IMR-90 (cell line): Measurements from ENCODE around the gene BBS1. TPM values are rescaled to one million over a fixed set of nuclear protein-coding genes. Genes with fewer than 3 reads are reported as not detected.

Experiments
- ATAC-seq: fragments of 200-7000 bp; cut with Tn5 transposase; 2 replicates; pipeline ENCODE4 v1.9.1; 2020; ENCODE audit warnings: low read depth, mild to moderate bottlenecking, moderate library complexity
- BruUV-seq: library from RNA; stranded (reverse); fragments of 400-500 nt; replicated peaks from 2 replicates; lab custom pipeline; 2021; lab: Mats Ljungman, UMichigan
- CTCF ChIA-PET: fragments of 300-600 bp; formaldehyde crosslinking; extraction: SDS; loops from one replicate; lab custom pipeline; 2021; ENCODE audit warnings: antibody characterized with exemption; lab: Yijun Ruan, JAX
- POLR2A ChIA-PET: fragments of 300-600 bp; sonication (Branson Sonifier 250); formaldehyde crosslinking; loops from one replicate; lab custom pipeline; 2022; ENCODE audit warnings: antibody characterized with exemption; ENCODE audit not compliant: unreplicated experiment; lab: Charles Lee
- DNase-seq: peaks from one replicate; pipeline ENCODE4 v3.0.0; 2013
- H2AFZ ChIP-seq: replicated peaks from 2 replicates; pipeline ENCODE3; 2013; ENCODE audit warnings: low read length, mild to moderate bottlenecking; ENCODE audit not compliant: poor library complexity
- H2AK5ac ChIP-seq: 2 replicates; pipeline ENCODE4 v1.6.1; 2013; ENCODE audit warnings: low read depth, low read length, inconsistent platforms
- H2AK9ac ChIP-seq: replicated peaks from 2 replicates; pipeline ENCODE3; 2013; ENCODE audit warnings: mild to moderate bottlenecking, low read depth, low read length, moderate library complexity; ENCODE audit not compliant: poor library complexity
- H2BK120ac ChIP-seq: 2 replicates; pipeline ENCODE4 v1.6.1; 2013; ENCODE audit warnings: low read depth, low read length, inconsistent platforms
- H2BK15ac ChIP-seq: 3 replicates; pipeline ENCODE4 v1.6.1; 2013; ENCODE audit warnings: low read depth, low read length, inconsistent platforms
- H2BK20ac ChIP-seq: 2 replicates; pipeline ENCODE4 v1.6.1; 2013; ENCODE audit warnings: low read depth, mild to moderate bottlenecking, inconsistent platforms, low read length, moderate library complexity
- H2BK5ac ChIP-seq: 2 replicates; pipeline ENCODE4 v1.6.1; 2013; ENCODE audit warnings: mild to moderate bottlenecking, low read depth, low read length, inconsistent platforms; ENCODE audit not compliant: poor library complexity, severe bottlenecking
- H3K14ac ChIP-seq: replicated peaks from 2 replicates; pipeline ENCODE4 v1.6.1; 2013; ENCODE audit warnings: low read depth, low read length, inconsistent platforms
- H3K18ac ChIP-seq: 2 replicates; pipeline ENCODE4 v1.6.1; 2013; ENCODE audit warnings: low read depth, low read length, control low read depth
- H3K23ac ChIP-seq: 2 replicates; pipeline ENCODE4 v1.6.1; 2013; ENCODE audit warnings: low read depth, low read length, inconsistent platforms
- H3K27ac ChIP-seq: 2 replicates; pipeline ENCODE4 v1.5.1; 2013; ENCODE audit warnings: mild to moderate bottlenecking, control low read depth, low read length; ENCODE audit not compliant: insufficient read depth
- H3K27me3 ChIP-seq: 2 replicates; pipeline ENCODE4 v1.6.1; 2013; ENCODE audit warnings: low read length; ENCODE audit not compliant: control insufficient read depth, insufficient read depth
- H3K36me3 ChIP-seq: 2 replicates; pipeline ENCODE4 v1.6.1; 2013; ENCODE audit warnings: low read length, mixed read lengths; ENCODE audit not compliant: control insufficient read depth, insufficient read depth
- H3K4ac ChIP-seq: 2 replicates; pipeline ENCODE4 v1.6.1; 2013; ENCODE audit warnings: low read depth, low read length, inconsistent platforms
- H3K4me1 ChIP-seq: 2 replicates; pipeline ENCODE4 v1.6.1; 2013; ENCODE audit warnings: low read length, mixed read lengths; ENCODE audit not compliant: control insufficient read depth, insufficient read depth
- H3K4me2 ChIP-seq: 2 replicates; pipeline ENCODE4 v1.6.1; 2013; ENCODE audit warnings: low read depth, mild to moderate bottlenecking, control low read depth, low read length, moderate library complexity
- H3K4me3 ChIP-seq: 2 replicates; pipeline ENCODE4 v1.5.1; 2013; ENCODE audit warnings: low read depth, mild to moderate bottlenecking, control low read depth, low read length, moderate library complexity; ENCODE audit not compliant: insufficient read depth
- H3K56ac ChIP-seq: 2 replicates; pipeline ENCODE4 v1.6.1; 2013; ENCODE audit warnings: low read length, inconsistent platforms; ENCODE audit not compliant: insufficient read depth; ENCODE audit errors: extremely low read depth
- H3K79me1 ChIP-seq, 2 experiments: 2 replicates each; pipeline ENCODE4 v1.6.1; 2013; ENCODE audit warnings: low read length in 2 of 2, inconsistent platforms in 1 of 2, low read depth in 1 of 2
- H3K9ac ChIP-seq: 2 replicates; pipeline ENCODE4 v1.6.1; 2013; ENCODE audit warnings: low read depth, low read length, control low read depth
- H3K9me1 ChIP-seq: 2 replicates; pipeline ENCODE4 v1.6.1; 2013; ENCODE audit warnings: low read length, inconsistent platforms; ENCODE audit not compliant: insufficient read depth
- H3K9me3 ChIP-seq: 2 replicates; pipeline ENCODE4 v1.6.1; 2013; ENCODE audit warnings: low read length; ENCODE audit not compliant: control insufficient read depth, insufficient read depth
- H4K20me1 ChIP-seq: 2 replicates; pipeline ENCODE4 v1.6.1; 2013; ENCODE audit warnings: low read length, inconsistent platforms; ENCODE audit not compliant: insufficient read depth
- H4K5ac ChIP-seq: 2 replicates; pipeline ENCODE4 v1.6.1; 2013; ENCODE audit warnings: mild to moderate bottlenecking, low read depth, low read length, control low read depth
- H4K8ac ChIP-seq, 2 experiments: 2 replicates each; pipeline ENCODE4 v1.6.1; 2013; ENCODE audit warnings: low read depth in 2 of 2, low read length in 2 of 2, control low read depth in 1 of 2, inconsistent platforms in 1 of 2
- H4K91ac ChIP-seq: 2 replicates; pipeline ENCODE4 v1.6.1; 2013; ENCODE audit warnings: low read depth, low read length, inconsistent platforms; ENCODE audit not compliant: insufficient read depth
- RFX5 ChIP-seq: IDR thresholded peaks from 2 replicates; pipeline ENCODE4 v1.8.0; 2012; ENCODE audit warnings: low read depth, mild to moderate bottlenecking, low read length, moderate library complexity
- WGBS, 2 experiments: methylation state at CpG; one replicate each; pipeline versions ENCODE4 v1.1.5 to v1.1.7; 2013; ENCODE audit warnings: missing lambda C conversion rate in 2 of 2; ENCODE audit not compliant: insufficient read length in 1 of 2; ENCODE audit errors: extremely low coverage in 2 of 2; 5-methylcytosine and 5-hydroxymethylcytosine counted together
- dilution Hi-C: fragments of 300-500 bp; cut with HindIII; formaldehyde crosslinking; loops from one replicate; pipeline ENCODE4 v1.14.3; 2018; ENCODE audit warnings: low sequenced_read_pairs; ENCODE audit not compliant: unreplicated experiment
- in situ Hi-C: fragments of 300-500 bp; cut with MboI; formaldehyde crosslinking; loops from 3 replicates; pipeline ENCODE4 v1.14.3; 2019; ENCODE audit warnings: low sequenced_read_pairs, inconsistent platforms, mixed read lengths
- intact Hi-C: fragments of 100-400 bp; cut with micrococcal nuclease; formaldehyde crosslinking; loops from 2 replicates; pipeline ENCODE4 v1.10.0; 2022
- polyA plus RNA-seq, 3 experiments: library from polyadenylated mRNA; depleted of rRNA; stranded (reverse); fragments of >200 nt; gene quantifications; 2 replicates each; pipeline ENCODE4 v1.2.3, GENCODE V29; 2012; ENCODE audit warnings: low replicate concordance in 1 of 3
- total RNA-seq: library from RNA; depleted of rRNA; stranded (reverse); fragments of >200 nt; gene quantifications from 2 replicates; pipeline ENCODE4 v1.2.3, GENCODE V29; 2012

BBS1 gene
- total and polyA plus RNA-seq, 2 of the 4 experiments (the other 2 are of a cell fraction), result 16.5 to 20.6 TPM

DNA sequence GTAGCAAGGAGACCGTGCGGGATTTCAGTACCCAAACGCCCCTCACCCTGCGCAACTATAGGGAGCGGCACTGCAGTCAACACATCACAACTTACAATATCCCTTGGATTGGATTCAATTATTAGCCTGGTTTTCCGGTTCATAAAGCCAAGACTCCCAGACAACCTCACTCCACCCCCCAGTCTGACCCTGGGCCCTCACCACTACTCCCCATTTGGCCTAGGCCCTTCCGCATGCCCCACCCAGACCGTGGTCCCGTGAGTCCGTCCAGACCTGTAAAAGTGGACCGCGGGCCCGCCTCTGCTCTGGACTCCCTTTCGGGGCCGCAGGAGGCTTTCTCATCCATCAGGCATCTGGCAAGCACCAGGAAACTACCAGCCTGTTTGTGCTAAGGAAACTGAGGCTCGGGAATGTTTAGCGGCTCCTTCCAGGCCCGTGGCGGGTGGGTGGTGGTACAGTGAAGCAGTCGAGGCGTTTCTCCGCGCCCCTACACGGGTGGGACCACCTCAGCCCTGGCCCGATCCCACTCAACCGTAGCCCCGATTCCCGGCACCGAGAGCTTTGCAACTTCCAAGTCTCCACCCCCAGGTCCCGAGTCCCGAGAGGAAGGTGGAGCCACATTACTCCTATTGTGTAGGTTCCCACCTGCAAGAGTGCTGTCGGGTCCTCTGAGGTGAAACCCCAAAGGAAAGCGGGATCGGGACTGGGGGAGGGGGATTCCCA, 30.9 kb upstream of the BBS1 start:
- peaks cover 7% of the 10 kb centered on the region; the same call in 1 of the 2 replicates for H3K9me1 ChIP-seq
- H2BK120ac ChIP-seq, result peak overlapping the region; percentile 18; the same call in 1 of the 2 replicates
- no peak for TF ChIP-seq RFX5
- peak overlapping the region; percentile 92 for H3K4ac ChIP-seq
- peak overlapping the region; percentile 85 for H2BK5ac ChIP-seq
- H3K4me2 ChIP-seq, result peak overlapping the region; percentile 100
- H3K27me3 ChIP-seq, result no peaks in the 10 kb centered on the region
- BruUV-seq, result TSS peak; percentile 52
- H2AK9ac ChIP-seq, result peak overlapping the region; percentile 90
- peak overlapping the region; percentile 94 for H3K14ac ChIP-seq
- peak overlapping the region; percentile 72 for H4K5ac ChIP-seq
- H3K56ac ChIP-seq, result peak overlapping the region; percentile 88
- peak overlapping the region; percentile 91 for H3K27ac ChIP-seq
- H2AK5ac ChIP-seq, result peak overlapping the region; percentile 91
- H2AFZ ChIP-seq, result peak overlapping the region; percentile 97
- peak overlapping the region; percentile 82 for H3K4me3 ChIP-seq
- in situ Hi-C loops (no loop called here), intact Hi-C loops (loop anchor here (1.0 to 2.0 kb wide), 3 partner anchors 41 to 139 kb away; partner anchors contain the start of gene MRPL11), dilution Hi-C loops (no loop called here)
- no peaks in the 10 kb centered on the region for H3K9me3 ChIP-seq
- H3K36me3 ChIP-seq, result peaks cover 5% of the 10 kb centered on the region
- H3K23ac ChIP-seq, result peak overlapping the region; percentile 76
- peak overlapping the region; percentile 46 to 95 for H4K8ac ChIP-seq
- H4K91ac ChIP-seq, result peak overlapping the region; percentile 84
- peaks cover 8% of the 10 kb centered on the region for H3K4me1 ChIP-seq
- peaks cover 19 to 58% of the 10 kb centered on the region in 2 experiments for H3K79me1 ChIP-seq
- no peak overlapping the region for H2BK20ac ChIP-seq
- H2BK15ac ChIP-seq, result no peak overlapping the region
- 2% methylated on average over 6 of the region's 34 CpGs; no CpG with 5 or more reads in 1 of the 2 experiments for WGBS, 2 experiments
- peak; percentile 20 for DNase-seq
- ATAC-seq, result peak; percentile 31
- ChIA-PET POLR2A (interaction anchor here (0.5 to 1.1 kb wide), 3 partner anchors 13 to 198 kb away, joined by 3 to 16 read pairs (median 8); partner anchors contain the start of genes PELI3 and RBM4B), CTCF (interaction anchor here (0.6 to 1.2 kb wide), 3 partner anchors 13 to 62 kb away, joined by 3 to 5 read pairs (median 3); partner anchors contain the start of genes MRPL11 and PELI3)
- peaks cover 11% of the 10 kb centered on the region; the same call in 1 of the 2 replicates for H4K20me1 ChIP-seq
- peak overlapping the region; percentile 31 for H3K18ac ChIP-seq
- H3K9ac ChIP-seq, result peak overlapping the region; percentile 95
